HG03442 (cell line): ENCODE data around the gene ARFGEF3.

Source experiments
- ATAC-seq: cut with Tn5 transposase; IDR thresholded peaks from one replicate; pipeline ENCODE4 v1.9.1; 2021; ENCODE audit warnings: mild to moderate bottlenecking, moderate library complexity; ENCODE audit not compliant: unreplicated experiment

The ARFGEF3 gene

GRCh38 chr6:138162955-138163575 lies 1.3 kb downstream of the ARFGEF3 start:
- no peak for ATAC-seq

GRCh38 chr6:138175596-138175995 lies 13.9 kb downstream of the ARFGEF3 start:
- no peak for ATAC-seq

- no peak for ATAC-seq
These were observed 15.0 kb downstream of the ARFGEF3 start for GRCh38 chr6:138176652-138177232.

- no peak for ATAC-seq
These were observed 21.4 kb downstream of the ARFGEF3 start for GRCh38 chr6:138182939-138183789.

- ATAC-seq, result no peak
These were observed 22.0 kb downstream of the ARFGEF3 start for GRCh38 chr6:138183790-138184134.

GRCh38 chr6:138184230-138184629 lies 22.5 kb downstream of the ARFGEF3 start:
- no peak for ATAC-seq

- ATAC-seq, result no peak
These were observed 25.4 kb downstream of the ARFGEF3 start for GRCh38 chr6:138187156-138187555.

- ATAC-seq, result no peak
These were observed 26.7 kb downstream of the ARFGEF3 start for GRCh38 chr6:138188278-138188941.

- no peak for ATAC-seq
These were observed 32.5 kb downstream of the ARFGEF3 start for GRCh38 chr6:138194287-138194686.

- no peak for ATAC-seq
These were observed 34.5 kb downstream of the ARFGEF3 start for GRCh38 chr6:138196122-138196738.

GRCh38 chr6:138197570-138197969 lies 35.8 kb downstream of the ARFGEF3 start:
- ATAC-seq, result no peak

GRCh38 chr6:138198430-138199091 lies 36.8 kb downstream of the ARFGEF3 start:
- no peak for ATAC-seq

- no peak for ATAC-seq
These were observed 40.1 kb downstream of the ARFGEF3 start for GRCh38 chr6:138201836-138202235.

GRCh38 chr6:138203315-138203714 lies 41.6 kb downstream of the ARFGEF3 start:
- ATAC-seq, result no peak

GRCh38 chr6:138204303-138204702 lies 42.6 kb downstream of the ARFGEF3 start:
- no peak for ATAC-seq

GRCh38 chr6:138204792-138205384 lies 43.1 kb downstream of the ARFGEF3 start:
- no peak for ATAC-seq

- ATAC-seq, result no peak
These were observed 43.8 kb downstream of the ARFGEF3 start for GRCh38 chr6:138205437-138206094.

- no peak for ATAC-seq
These were observed 45.1 kb downstream of the ARFGEF3 start for GRCh38 chr6:138206862-138207261.

GRCh38 chr6:138211048-138211581 lies 49.4 kb downstream of the ARFGEF3 start:
- no peak for ATAC-seq
